Upper lobe of left lung (tissue), 6 donors: ENCODE results near the gene BSN. TPM values are rescaled to one million over a fixed set of nuclear protein-coding genes. Genes with fewer than 3 reads are reported as not detected.

Experiments used
- ATAC-seq, 2 donors: fragments of 200-7000 bp; cut with Tn5 transposase; one replicate each; pipeline ENCODE4 v1.9.1; 2022; ENCODE audit warnings: mild to moderate bottlenecking in 2 of 2, moderate library complexity in 2 of 2; ENCODE audit not compliant: low FRiP score in 2 of 2
- DNase-seq, 2 donors: peaks; one replicate each; pipeline ENCODE4 v3.0.0-alpha.2; 2019 to 2020
- H3K27ac ChIP-seq, 4 donors: fragments of 200-600 bp; sonication (generic); one replicate each; pipeline ENCODE4 v1.5.1; 2016 to 2019
- H3K27me3 ChIP-seq, 4 donors: fragments of 200-600 bp; sonication (generic); one replicate each; pipeline ENCODE4 v1.5.1; 2017 to 2019
- H3K36me3 ChIP-seq, 4 donors: fragments of 200-600 bp; sonication (generic); one replicate each; pipeline ENCODE4 v1.5.1; 2016 to 2019
- H3K4me1 ChIP-seq, 4 donors: fragments of 200-600 bp; sonication (generic); one replicate each; pipeline ENCODE4 v1.5.1; 2018 to 2019
- H3K4me3 ChIP-seq, 4 donors: fragments of 200-600 bp; sonication (generic); one replicate each; pipeline ENCODE4 v1.5.1; 2017 to 2019; ENCODE audit warnings: mild to moderate bottlenecking in 2 of 4, moderate library complexity in 1 of 4
- H3K9me3 ChIP-seq, 4 donors: fragments of 200-600 bp; sonication (generic); one replicate each; pipeline ENCODE4 v1.5.1; 2018 to 2019
- EP300 ChIP-seq, 4 donors: sonication (generic); formaldehyde crosslinking; IDR thresholded peaks; one replicate each; pipeline ENCODE4 v1.5.1; 2017; ENCODE audit warnings: antibody characterized with exemption in 4 of 4, control low read depth in 2 of 4
- POLR2A ChIP-seq, 4 donors: fragments of 450-650 bp; IDR thresholded peaks; one replicate each; pipeline ENCODE4 v1.5.1; 2016 to 2017; ENCODE audit warnings: antibody characterized with exemption in 4 of 4, mild to moderate bottlenecking in 2 of 4
- POLR2AphosphoS5 ChIP-seq, 2 donors: sonication (generic); formaldehyde crosslinking; IDR thresholded peaks; one replicate each; pipeline ENCODE4 v1.5.1; 2017; ENCODE audit warnings: antibody characterized with exemption in 2 of 2
- WGBS, 2 donors: methylation state at CpG; one replicate each; pipeline ENCODE4 v1.1.5; 2017 to 2018; 5-methylcytosine and 5-hydroxymethylcytosine counted together
- total RNA-seq, 6 donors: library from RNA; depleted of rRNA in 4 of 6; stranded (reverse); fragments of >200 nt in 4 of 6; gene quantifications; one replicate each; pipeline versions ENCODE4 v1.1.0 to v1.2.1, GENCODE V29; 2016 to 2021
- TF ChIP-seq, protein P1 (sequence below), 6 experiments: fragments of 450-650 bp in 4 of 6; fragments of 200-600 bp in 2 of 6; sonication (generic) in 2 of 6; IDR thresholded peaks; one replicate each; pipeline ENCODE4 v1.5.1; 2016 to 2019; ENCODE audit warnings: antibody characterized with exemption in 6 of 6
- donor health status: DM: no; HTN: no; CAD: no; lungs with moderate emphysema.
- donor health status: DM: no; HTN: yes; CAD: no; lungs with severe emphysema.

BSN gene
- total RNA-seq, 6 donors from 2014 or later, result 0.39 to 1.1 (median 0.72) TPM

DNA sequence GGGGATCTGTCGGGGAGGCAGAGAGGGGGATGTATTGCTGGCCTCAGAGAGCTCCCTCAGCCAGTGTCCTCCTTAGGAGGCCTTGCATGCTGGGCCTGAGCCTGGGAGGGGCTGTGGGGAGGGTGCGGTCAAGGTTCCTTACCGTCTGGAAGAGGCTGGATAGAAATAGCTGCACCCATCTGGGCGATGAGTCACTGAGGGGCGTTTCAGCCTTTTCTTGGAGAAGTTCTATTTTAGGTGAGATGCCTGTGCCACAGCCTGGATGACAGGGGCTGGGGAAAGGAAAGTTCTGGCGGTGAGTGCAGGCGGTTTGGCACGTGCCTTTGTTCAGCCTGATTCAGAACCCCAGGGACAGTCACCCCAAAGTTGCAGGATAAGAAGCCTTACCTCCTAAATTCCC is 84.2 kb downstream of the BSN start:
- DNase-seq, result no peak
- ATAC-seq, result no peak
- Histone ChIP-seq H3K27me3 (no peaks in the 10 kb centered on the region), H3K36me3 (no peaks in the 10 kb centered on the region), H3K27ac (no peak overlapping the region), H3K4me3 (no peak overlapping the region), H3K4me1 (no peaks in the 10 kb centered on the region), H3K9me3 (no peaks in the 10 kb centered on the region)
- TF ChIP-seq, protein P1, sequence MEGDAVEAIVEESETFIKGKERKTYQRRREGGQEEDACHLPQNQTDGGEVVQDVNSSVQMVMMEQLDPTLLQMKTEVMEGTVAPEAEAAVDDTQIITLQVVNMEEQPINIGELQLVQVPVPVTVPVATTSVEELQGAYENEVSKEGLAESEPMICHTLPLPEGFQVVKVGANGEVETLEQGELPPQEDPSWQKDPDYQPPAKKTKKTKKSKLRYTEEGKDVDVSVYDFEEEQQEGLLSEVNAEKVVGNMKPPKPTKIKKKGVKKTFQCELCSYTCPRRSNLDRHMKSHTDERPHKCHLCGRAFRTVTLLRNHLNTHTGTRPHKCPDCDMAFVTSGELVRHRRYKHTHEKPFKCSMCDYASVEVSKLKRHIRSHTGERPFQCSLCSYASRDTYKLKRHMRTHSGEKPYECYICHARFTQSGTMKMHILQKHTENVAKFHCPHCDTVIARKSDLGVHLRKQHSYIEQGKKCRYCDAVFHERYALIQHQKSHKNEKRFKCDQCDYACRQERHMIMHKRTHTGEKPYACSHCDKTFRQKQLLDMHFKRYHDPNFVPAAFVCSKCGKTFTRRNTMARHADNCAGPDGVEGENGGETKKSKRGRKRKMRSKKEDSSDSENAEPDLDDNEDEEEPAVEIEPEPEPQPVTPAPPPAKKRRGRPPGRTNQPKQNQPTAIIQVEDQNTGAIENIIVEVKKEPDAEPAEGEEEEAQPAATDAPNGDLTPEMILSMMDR (IDR thresholded peaks at IDR 0.05), result no peak
- TF ChIP-seq POLR2AphosphoS5 (IDR thresholded peaks at IDR 0.05) (no peak), EP300 (IDR thresholded peaks at IDR 0.05) (no peak), POLR2A (IDR thresholded peaks at IDR 0.05) (no peak)
- whole genome bisulfite sequencing, 2 donors, result 68 to 74% methylated on average over 8 of the region's 8 CpGs

DNA sequence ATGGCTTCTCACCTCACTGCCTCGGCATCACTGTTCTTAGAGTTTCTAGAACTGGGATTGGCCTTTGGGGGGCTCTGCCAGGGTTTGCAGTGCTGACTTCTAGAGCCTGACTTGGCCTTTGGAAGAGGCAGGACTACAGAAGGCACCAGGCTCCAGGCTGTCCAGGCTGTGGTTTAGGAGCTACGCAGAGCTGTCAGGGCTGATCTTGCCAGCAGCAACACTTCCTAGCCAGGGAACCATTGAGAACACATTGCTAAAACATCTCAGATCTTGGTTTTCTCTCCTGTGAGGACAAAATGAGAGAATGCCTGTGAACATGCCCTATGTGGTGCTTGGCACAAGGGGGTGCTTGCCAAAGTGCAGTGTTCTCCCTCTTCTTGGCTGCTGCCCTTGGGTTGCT is 85.3 kb downstream of the BSN start:
- no peaks in the 10 kb centered on the region for H3K9me3 ChIP-seq
- no peaks in the 10 kb centered on the region for H3K36me3 ChIP-seq
- no peak overlapping the region for H3K27ac ChIP-seq
- TF ChIP-seq, protein P1 (IDR thresholded peaks at IDR 0.05), result no peak
- TF ChIP-seq POLR2AphosphoS5 (IDR thresholded peaks at IDR 0.05) (no peak), EP300 (IDR thresholded peaks at IDR 0.05) (no peak), POLR2A (IDR thresholded peaks at IDR 0.05) (no peak)
- ATAC-seq (no peak), DNase-seq (no peak)
- no peak overlapping the region for H3K4me3 ChIP-seq
- H3K4me1 ChIP-seq, result no peaks in the 10 kb centered on the region
- H3K27me3 ChIP-seq, result no peaks in the 10 kb centered on the region
- WGBS, 2 donors, result 67 to 91% methylated on average over 1 to 2 of the region's 2 CpGs

DNA sequence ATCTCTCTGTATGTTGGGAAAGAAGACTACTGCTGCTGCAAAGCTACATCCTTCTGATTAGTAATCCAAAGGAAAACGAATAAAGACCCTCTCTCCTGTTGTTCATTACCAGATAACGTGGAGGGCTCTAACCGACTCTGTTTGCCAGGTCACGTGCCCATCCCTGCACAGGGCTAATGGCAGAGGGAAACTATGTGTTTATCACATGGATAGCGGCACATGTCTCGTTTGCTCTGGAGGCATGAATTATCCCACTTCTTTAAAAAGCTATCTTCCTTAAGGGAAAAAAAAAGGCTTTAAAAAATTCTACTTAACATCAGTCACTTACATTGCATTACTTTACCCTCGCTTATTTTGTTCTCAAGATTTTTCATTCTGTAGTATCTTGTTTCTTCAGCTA is 87.0 kb downstream of the BSN start:
- H3K4me1 ChIP-seq, result no peaks in the 10 kb centered on the region
- H3K27me3 ChIP-seq, result no peaks in the 10 kb centered on the region
- no peak for ATAC-seq
- 70 to 71% methylated on average over 7 of the region's 7 CpGs for WGBS, 2 donors
- TF ChIP-seq POLR2AphosphoS5 (IDR thresholded peaks at IDR 0.05) (no peak), EP300 (IDR thresholded peaks at IDR 0.05) (no peak)
- TF ChIP-seq, protein P1 (IDR thresholded peaks at IDR 0.05), result no peak
- H3K4me3 ChIP-seq, result no peak overlapping the region
- DNase-seq, result no peak
- no peaks in the 10 kb centered on the region for H3K9me3 ChIP-seq
- no peak overlapping the region for H3K27ac ChIP-seq
- no peaks in the 10 kb centered on the region for H3K36me3 ChIP-seq

DNA sequence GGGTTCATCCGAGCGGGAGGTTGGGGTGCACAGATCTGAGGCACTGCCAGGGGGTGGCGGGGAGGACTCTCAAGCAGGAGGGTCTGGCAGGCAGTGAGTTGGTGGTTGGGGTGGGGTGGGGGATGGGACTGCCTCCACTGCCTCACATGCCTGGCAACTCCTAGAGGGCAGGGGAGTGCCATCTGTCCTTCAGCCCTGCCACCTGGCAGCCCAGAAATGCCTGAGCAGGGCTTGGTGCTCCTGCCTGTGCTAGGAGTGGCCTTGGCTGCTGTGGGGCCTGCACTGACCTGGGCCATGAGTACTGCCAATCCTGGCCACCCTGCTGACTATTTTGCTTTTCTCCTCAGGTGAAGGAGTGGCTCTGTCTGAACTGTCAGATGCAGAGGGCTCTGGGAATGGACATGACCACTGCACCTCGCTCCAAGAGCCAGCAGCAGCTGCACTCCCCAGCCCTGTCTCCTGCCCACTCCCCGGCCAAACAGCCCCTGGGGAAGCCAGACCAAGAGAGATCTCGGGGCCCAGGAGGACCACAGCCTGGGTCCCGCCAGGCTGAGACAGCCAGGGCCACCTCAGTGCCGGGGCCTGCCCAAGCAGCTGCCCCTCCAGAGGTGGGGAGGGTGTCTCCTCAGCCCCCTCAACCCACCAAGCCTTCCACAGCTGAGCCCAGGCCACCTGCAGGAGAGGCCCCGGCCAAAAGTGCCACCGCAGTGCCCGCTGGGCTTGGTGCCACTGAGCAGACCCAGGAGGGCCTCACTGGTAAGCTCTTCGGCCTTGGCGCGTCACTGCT is 87.8 kb downstream of the BSN start:
- ATAC-seq, result no peak
- no peaks in the 10 kb centered on the region for H3K4me1 ChIP-seq
- no peaks in the 10 kb centered on the region for H3K27me3 ChIP-seq
- DNase-seq, result no peak
- no peak overlapping the region for H3K27ac ChIP-seq
- WGBS, 2 donors, result 91 to 96% methylated on average over 3 to 10 of the region's 14 CpGs
- H3K4me3 ChIP-seq, result no peak overlapping the region
- H3K36me3 ChIP-seq, result no peaks in the 10 kb centered on the region
- no peaks in the 10 kb centered on the region for H3K9me3 ChIP-seq
- TF ChIP-seq POLR2AphosphoS5 (IDR thresholded peaks at IDR 0.05), result no peak
- no peak for TF ChIP-seq POLR2A (IDR thresholded peaks at IDR 0.05)
- TF ChIP-seq, protein P1 (IDR thresholded peaks at IDR 0.05), result no peak
- TF ChIP-seq EP300 (IDR thresholded peaks at IDR 0.05), result no peak

DNA sequence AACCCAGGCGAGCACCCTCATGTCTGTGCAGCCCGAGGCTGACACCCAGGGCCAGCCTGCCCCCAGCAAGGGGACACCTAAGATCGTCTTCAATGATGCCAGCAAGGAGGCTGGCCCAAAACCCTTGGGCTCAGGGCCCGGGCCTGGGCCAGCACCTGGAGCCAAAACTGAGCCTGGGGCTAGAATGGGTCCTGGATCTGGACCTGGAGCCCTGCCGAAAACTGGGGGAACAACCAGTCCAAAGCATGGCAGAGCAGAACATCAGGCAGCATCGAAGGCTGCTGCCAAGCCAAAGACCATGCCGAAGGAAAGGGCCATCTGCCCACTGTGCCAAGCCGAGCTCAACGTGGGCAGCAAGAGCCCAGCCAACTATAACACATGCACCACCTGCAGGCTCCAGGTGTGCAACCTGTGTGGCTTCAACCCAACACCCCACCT is 88.5 kb downstream of the BSN start:
- Histone ChIP-seq H3K4me3 (no peak overlapping the region), H3K9me3 (no peaks in the 10 kb centered on the region), H3K27me3 (no peaks in the 10 kb centered on the region), H3K36me3 (no peaks in the 10 kb centered on the region), H3K4me1 (peaks cover 0 to 2% (median 0%) of the 10 kb centered on the region in 4 donors), H3K27ac (no peak overlapping the region)
- ATAC-seq (no peak), DNase-seq (no peak)
- 87% methylated on average over 4 of the region's 9 CpGs; no CpG with 5 or more reads in 1 of the 2 donors for WGBS, 2 donors
- TF ChIP-seq POLR2AphosphoS5 (IDR thresholded peaks at IDR 0.05), result no peak
